Stimulated activated CD4-positive, alpha-beta T cell treated with anti-CD3 and anti-CD28 coated beads, Interleukin-1b, Interleukin-23, amount 100 ng/mL, for 24 hours (primary cell): ENCODE measurements around the gene PHIP.
A peak's percentile ranks its signal among the peaks of the same experiment; 100 is the strongest.
"Not testable (repeated sequence)": the region's sequence is repeated elsewhere in the genome, so short reads cannot be mapped to it uniquely, and the experiment has no call there.

Experiments
- DNase-seq, 4 experiments: peaks; one replicate each; pipeline ENCODE4 v3.0.0-alpha.2; 2020; ENCODE audit warnings: low read depth in 4 of 4, low spot score in 1 of 4

Gene PHIP

GRCh38 chr6:79078075-79078969 is at the start of gene PHIP:
PHIP (minus strand) TSS chr6:79078254; CDS start chr6:79078068, 186 bp downstream.
- peak; percentile 80 to 86 (median 84) for DNase-seq

GRCh38 chr6:79127660-79128059 is 49.6 kb upstream of the PHIP start:
- DNase-seq, result no peak

GRCh38 chr6:79119217-79119616 is 41.2 kb upstream of the PHIP start:
- DNase-seq, result no peak

GRCh38 chr6:79117752-79118151 is 39.7 kb upstream of the PHIP start:
- DNase-seq, result no peak

- no peak for DNase-seq
Measured at GRCh38 chr6:79115553-79116182, 37.6 kb upstream of the PHIP start.

GRCh38 chr6:79111549-79111948 is 33.5 kb upstream of the PHIP start:
- no peak for DNase-seq

- no peak for DNase-seq
Measured at GRCh38 chr6:79101164-79101563, 23.1 kb upstream of the PHIP start.

GRCh38 chr6:79100304-79100703 is 22.2 kb upstream of the PHIP start:
- DNase-seq, result no peak

GRCh38 chr6:79094938-79095337 is 16.9 kb upstream of the PHIP start:
- no peak for DNase-seq

- not testable (repeated sequence) for DNase-seq
Measured at GRCh38 chr6:79091801-79092200, 13.7 kb upstream of the PHIP start.

GRCh38 chr6:79089552-79090404 is 11.7 kb upstream of the PHIP start:
- no peak for DNase-seq

GRCh38 chr6:79084693-79085092 is 6.6 kb upstream of the PHIP start:
- no peak for DNase-seq

GRCh38 chr6:79082304-79082703 is 4.2 kb upstream of the PHIP start:
- no peak for DNase-seq

- DNase-seq, result no peak
Measured at GRCh38 chr6:79081663-79082062, 3.6 kb upstream of the PHIP start.

GRCh38 chr6:79079561-79080041 is 1.5 kb upstream of the PHIP start:
- no peak for DNase-seq

GRCh38 chr6:79077715-79078074 is 359 bp downstream of the PHIP start:
- peak in 1 of 4 experiments; percentile 17 for DNase-seq

GRCh38 chr6:79076782-79077641 is 1.0 kb downstream of the PHIP start:
- DNase-seq, result peak; percentile 67 to 78 (median 76)

GRCh38 chr6:79076160-79076559 is 1.9 kb downstream of the PHIP start:
- no peak for DNase-seq

GRCh38 chr6:79073888-79074287 is 4.2 kb downstream of the PHIP start:
- DNase-seq, result no peak

GRCh38 chr6:79072640-79073181 is 5.3 kb downstream of the PHIP start:
- DNase-seq, result no peak
